Calu3 (cell line): ENCODE data around the gene RPAP3. TPM values are rescaled to one million over a fixed set of nuclear protein-coding genes. Genes with fewer than 3 reads are reported as not detected.

Experiments
- BruUV-seq: library from RNA; stranded (reverse); fragments of 400-500 nt; replicated peaks from 2 replicates; lab custom pipeline; 2021; lab: Mats Ljungman, UMichigan
- CTCF ChIA-PET: fragments of 300-600 bp; sonication (Branson Sonifier 250); formaldehyde crosslinking; loops from one replicate; lab custom pipeline; 2022; ENCODE audit warnings: antibody characterized with exemption; lab: Charles Lee
- DNase-seq: peaks from one replicate; pipeline ENCODE4 v3.0.0; 2022
- H3K27ac Mint-ChIP-seq: one replicate; pipeline ENCODE4 v1.8.0; 2022; ENCODE audit warnings: mixed read lengths; ENCODE audit not compliant: unreplicated experiment
- H3K27me3 Mint-ChIP-seq: one replicate; pipeline ENCODE4 v1.8.0; 2022; ENCODE audit warnings: mixed read lengths; ENCODE audit not compliant: unreplicated experiment
- H3K36me3 Mint-ChIP-seq: one replicate; pipeline ENCODE4 v1.8.0; 2022; ENCODE audit warnings: mild to moderate bottlenecking, moderate library complexity, mixed read lengths; ENCODE audit not compliant: insufficient read depth, unreplicated experiment
- H3K4me1 Mint-ChIP-seq: one replicate; pipeline ENCODE4 v1.8.0; 2022; ENCODE audit warnings: mild to moderate bottlenecking, low read depth, mixed read lengths; ENCODE audit not compliant: unreplicated experiment
- H3K4me3 Mint-ChIP-seq: one replicate; pipeline ENCODE4 v1.8.0; 2022; ENCODE audit warnings: mild to moderate bottlenecking, low read depth, moderate library complexity, mixed read lengths; ENCODE audit not compliant: unreplicated experiment
- H3K9me3 Mint-ChIP-seq: one replicate; pipeline ENCODE4 v1.8.0; 2022; ENCODE audit warnings: low read depth, mixed read lengths; ENCODE audit not compliant: unreplicated experiment
- CTCF ChIP-seq: fragments of 200-600 bp; IDR thresholded peaks from one replicate; pipeline ENCODE4 v1.8.0; 2022; ENCODE audit warnings: antibody characterized with exemption; ENCODE audit not compliant: unreplicated experiment
- intact Hi-C: fragments of 100-400 bp; cut with micrococcal nuclease; formaldehyde crosslinking; loops from one replicate; pipeline ENCODE4 v1.10.0; 2022; ENCODE audit not compliant: unreplicated experiment
- total RNA-seq: library from RNA; stranded (reverse); gene quantifications from 2 replicates; pipeline ENCODE4 v1.2.3, GENCODE V29; 2022

Gene RPAP3
- total RNA-seq, 1 experiment from 2014 or later, result 33.5 TPM

GRCh38 chr12:47614521-47614920 lies 91.3 kb downstream of the RPAP3 start:
- DNase-seq, result no peak
- intact Hi-C loops, result no loop called here
- H3K27me3 Mint-ChIP-seq, result no peaks in the 10 kb centered on the region
- no peak overlapping the region for H3K27ac Mint-ChIP-seq
- H3K4me3 Mint-ChIP-seq, result no peak overlapping the region
- no TSS peak for BruUV-seq
- H3K4me1 Mint-ChIP-seq, result no peaks in the 10 kb centered on the region
- CTCF ChIA-PET, result no interaction called here
- no peak for TF ChIP-seq CTCF
- H3K36me3 Mint-ChIP-seq, result no peaks in the 10 kb centered on the region
- H3K9me3 Mint-ChIP-seq, result peaks cover 10% of the 10 kb centered on the region

- H3K27ac Mint-ChIP-seq, result no peak overlapping the region
- BruUV-seq, result no TSS peak
- H3K9me3 Mint-ChIP-seq, result peaks cover 10% of the 10 kb centered on the region
- no peaks in the 10 kb centered on the region for H3K4me1 Mint-ChIP-seq
- no peak overlapping the region for H3K4me3 Mint-ChIP-seq
- no peak for TF ChIP-seq CTCF
- H3K36me3 Mint-ChIP-seq, result no peaks in the 10 kb centered on the region
- no peaks in the 10 kb centered on the region for H3K27me3 Mint-ChIP-seq
- DNase-seq, result no peak
- intact Hi-C loops, result no loop called here
- CTCF ChIA-PET, result no interaction called here
Observed at GRCh38 chr12:47612953-47613352, 92.9 kb downstream of the RPAP3 start.

- intact Hi-C loops, result no loop called here
- CTCF ChIA-PET, result no interaction called here
- no TSS peak for BruUV-seq
Observed at GRCh38 chr12:47611906-47612305, 93.9 kb downstream of the RPAP3 start.

More at GRCh38 chr12:47611906-47612305, 93.9 kb downstream of the RPAP3 start:
- no peak overlapping the region for H3K4me3 Mint-ChIP-seq
- H3K4me1 Mint-ChIP-seq, result no peaks in the 10 kb centered on the region
- no peak for TF ChIP-seq CTCF
- no peak for DNase-seq
- H3K36me3 Mint-ChIP-seq, result no peaks in the 10 kb centered on the region
- peaks cover 17% of the 10 kb centered on the region for H3K9me3 Mint-ChIP-seq
- no peaks in the 10 kb centered on the region for H3K27me3 Mint-ChIP-seq
- no peak overlapping the region for H3K27ac Mint-ChIP-seq

Other genes starting within 250 kb of the RPAP3 start
- 0.42 TPM in 1 of 2 replicates, not detected in the other for gene ENDOU, start 19.5 kb upstream of the RPAP3 start, total RNA-seq
- 8.2 and 11.0 TPM in 2 replicates for gene RAPGEF3, start 52.9 kb upstream of the RPAP3 start, total RNA-seq
- 17.0 and 17.2 TPM in 2 replicates for gene SLC48A1, start 67.2 kb upstream of the RPAP3 start, total RNA-seq
- 41.8 and 44.0 TPM in 2 replicates for gene HDAC7, start 113.9 kb upstream of the RPAP3 start, total RNA-seq
- 10.1 and 12.5 TPM in 2 replicates for gene VDR, start 199.0 kb upstream of the RPAP3 start, total RNA-seq